GM03348 (cell line): ENCODE results near the gene USP37.
"Not testable (repeated sequence)": the region's sequence is repeated elsewhere in the genome, so short reads cannot be mapped to it uniquely, and the experiment has no call there.

ENCODE experiments used
- DNase-seq: peaks from one replicate; pipeline ENCODE4 v3.0.0; 2012; ENCODE audit warnings: low spot score

The USP37 gene

DNA sequence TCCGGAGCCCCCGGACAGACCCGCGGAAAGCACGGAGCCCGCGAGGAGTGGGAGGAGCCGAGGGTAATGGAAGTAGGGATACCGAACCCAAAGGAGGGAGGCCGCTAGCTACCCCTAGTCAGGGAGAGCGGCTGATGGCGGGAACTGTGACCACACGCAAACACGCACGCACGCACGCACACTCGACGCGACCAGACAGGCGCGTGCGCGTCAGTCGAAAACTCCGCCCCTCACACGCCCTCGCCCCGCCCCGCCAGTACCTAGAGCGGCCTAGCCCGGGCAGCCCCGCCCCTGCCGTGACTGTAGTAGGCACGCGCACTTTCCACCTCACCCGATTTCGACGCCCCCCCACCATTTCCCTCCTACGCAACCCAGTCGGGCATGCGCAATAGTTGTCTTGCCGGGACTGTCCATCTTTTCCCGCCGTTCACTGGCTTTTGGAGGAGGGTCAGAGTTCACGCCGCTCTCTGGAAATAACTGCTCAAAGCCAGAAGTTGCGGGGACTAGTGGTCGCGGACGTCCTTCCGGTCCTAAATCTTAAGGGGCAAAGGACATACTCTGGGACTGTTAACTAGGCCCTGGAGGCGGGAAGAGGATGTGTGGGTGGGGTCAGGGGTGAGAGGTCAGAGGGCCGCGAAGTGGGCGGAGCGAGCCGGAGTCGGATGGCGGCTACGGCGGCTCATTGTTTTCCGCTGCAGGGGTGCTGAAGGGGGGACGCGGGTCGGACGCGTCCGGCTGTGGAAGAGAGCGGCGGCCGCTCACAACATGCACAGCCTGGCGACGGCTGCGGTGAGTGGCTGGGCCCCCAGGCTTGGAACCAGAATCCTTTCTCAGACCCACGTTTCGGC is at the start of gene USP37, which contains the start of gene CNOT9:
Gene USP37 (minus strand): TSS at position 162 of the 848 bp plus-strand sequence. CDS start 9,698 bp downstream, outside the sequence.
Gene CNOT9 (plus strand): TSS at position 650 of the 848 bp plus-strand sequence. CDS start 116 bp downstream, at position 766.
- DNase-seq: peak; percentile 99

- no peak for DNase-seq
These were observed 47.7 kb upstream of the USP37 start for GRCh38 chr2:218615868-218616315.

GRCh38 chr2:218607436-218608115 is 39.4 kb upstream of the USP37 start, which contains the start of gene PLCD4:
TSS of gene PLCD4 (plus strand) at chr2:218607899. CDS start at chr2:218615740, 7,841 bp downstream.
- peak; percentile 81 for DNase-seq

DNA sequence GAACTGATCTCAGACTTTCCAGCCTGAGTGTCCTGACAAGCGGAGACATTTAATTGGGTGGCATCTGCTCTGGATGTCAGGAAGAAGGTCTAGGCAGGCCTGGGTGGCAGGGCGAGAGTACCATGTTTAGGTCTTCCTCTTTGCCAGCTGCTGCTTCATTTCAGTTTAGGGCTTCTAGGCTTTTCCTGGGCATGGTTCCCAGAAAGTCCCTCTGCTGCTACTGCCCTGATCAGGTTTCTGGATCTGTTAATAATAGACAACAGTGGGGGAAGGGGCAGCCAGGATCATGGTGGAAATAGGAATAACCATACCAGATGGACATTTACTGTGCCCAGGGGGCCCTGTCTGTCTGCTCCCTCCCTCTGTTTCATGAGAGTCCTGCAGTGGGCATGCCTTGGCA is 37.3 kb upstream of the USP37 start:
- DNase-seq: peak; percentile 28

DNA sequence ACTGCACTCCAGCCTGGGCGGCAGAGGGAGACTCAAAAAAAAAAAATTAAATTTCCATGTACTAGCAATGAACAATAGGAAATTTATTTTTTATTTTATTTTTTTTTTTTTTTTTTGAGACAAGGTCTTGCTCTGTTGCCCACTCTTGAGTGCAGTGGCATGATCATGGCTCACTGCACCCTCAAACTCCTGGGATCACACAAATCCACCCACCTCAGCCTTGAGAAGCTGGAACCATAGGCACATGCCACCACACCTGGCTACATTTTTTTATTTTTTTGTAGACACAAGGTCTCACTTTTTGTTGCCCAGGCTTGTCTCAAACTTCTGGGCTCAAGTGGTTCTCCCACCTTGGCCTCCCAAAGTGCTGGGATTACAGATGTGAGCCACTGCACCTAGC is 17.4 kb upstream of the USP37 start:
- DNase-seq: no peak

DNA sequence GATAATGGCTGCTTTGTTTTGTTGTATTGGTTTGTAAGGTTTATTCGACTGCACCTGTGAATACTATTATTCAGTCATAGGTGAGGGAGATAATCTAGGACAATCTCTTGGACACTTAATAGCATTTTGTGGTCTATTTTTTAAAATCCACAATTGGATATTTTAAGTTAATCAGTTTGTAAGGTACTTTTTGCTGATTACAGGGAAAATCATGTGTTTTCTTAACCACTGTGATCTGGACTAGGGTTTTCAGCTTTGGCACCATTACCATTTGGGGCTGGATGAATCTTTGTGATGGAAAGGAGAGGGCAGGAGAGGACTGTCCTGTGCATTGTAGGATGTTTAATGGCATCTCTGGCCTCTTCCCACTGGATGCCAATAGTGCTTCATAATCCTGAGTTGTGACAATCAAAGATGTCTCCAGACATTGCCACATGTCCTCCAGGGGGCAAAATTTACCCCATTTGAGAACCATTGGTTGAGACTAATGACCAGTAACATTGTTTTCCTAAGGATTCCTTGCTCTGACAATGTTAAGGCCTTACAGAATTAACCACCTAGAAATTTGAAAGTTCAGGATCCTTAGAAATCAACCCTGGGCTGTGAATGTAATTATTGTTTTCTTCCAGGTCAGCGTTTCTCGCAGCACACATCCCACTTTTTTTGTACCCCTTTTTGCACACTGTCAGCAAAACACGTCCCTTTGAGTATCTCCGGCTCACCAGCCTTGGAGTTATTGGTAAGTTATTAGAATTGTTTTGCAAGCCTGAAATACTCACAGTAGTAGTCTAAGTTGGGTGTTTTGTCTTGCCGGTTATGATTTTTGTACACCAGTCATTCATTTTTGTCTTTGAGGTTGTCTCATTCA is 16.1 kb upstream of the USP37 start:
- DNase-seq: no peak

DNA sequence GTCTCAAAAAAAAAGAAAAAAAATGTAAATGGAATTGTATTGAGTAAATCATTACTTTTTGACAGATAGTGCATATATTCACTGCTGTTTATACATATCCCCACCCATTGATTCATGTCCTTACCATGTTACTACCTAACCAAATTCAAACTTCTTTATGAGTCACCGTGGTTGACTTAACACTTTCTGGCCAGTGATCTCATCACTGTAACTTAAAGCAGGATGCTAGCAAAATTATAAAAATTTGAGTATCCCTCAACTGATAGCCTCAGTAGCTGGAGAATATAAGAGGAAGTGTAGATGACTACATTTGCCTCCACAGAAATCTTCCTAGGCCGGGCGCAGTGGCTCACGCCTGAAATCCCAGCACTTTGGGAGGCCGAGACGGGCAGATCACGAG is 13.9 kb upstream of the USP37 start:
- peak; percentile 37 for DNase-seq

DNA sequence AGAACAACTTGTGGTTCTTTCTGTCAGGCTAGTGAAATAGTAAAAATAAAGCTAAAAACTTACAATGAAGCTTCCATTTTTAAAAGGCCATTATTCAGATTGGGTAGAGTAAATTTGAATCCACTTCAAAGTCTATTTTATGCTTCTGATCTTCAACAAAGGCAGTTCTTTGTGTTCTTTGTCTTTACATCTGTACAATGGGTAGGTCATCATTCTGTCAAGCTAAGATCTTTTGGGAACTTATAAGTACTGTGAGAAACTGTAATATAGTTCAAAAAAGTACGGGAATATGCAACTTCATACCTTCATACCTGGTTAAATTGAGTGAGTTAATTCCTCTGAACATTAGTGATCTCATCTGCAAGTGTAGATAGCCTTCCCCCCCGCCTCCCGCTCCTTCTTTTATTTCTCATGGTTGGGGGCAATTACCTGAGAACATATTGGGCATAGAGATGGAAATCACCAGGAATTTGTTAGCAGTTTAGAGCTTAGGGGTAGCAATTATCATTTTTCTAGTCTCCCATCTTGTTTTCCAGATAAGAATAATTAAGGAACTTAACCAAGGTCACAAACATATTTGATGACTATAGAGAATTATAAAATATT is 10.2 kb upstream of the USP37 start:
- DNase-seq: no peak

- no peak for DNase-seq
These were observed 9.5 kb upstream of the USP37 start for GRCh38 chr2:218577482-218578220.

DNA sequence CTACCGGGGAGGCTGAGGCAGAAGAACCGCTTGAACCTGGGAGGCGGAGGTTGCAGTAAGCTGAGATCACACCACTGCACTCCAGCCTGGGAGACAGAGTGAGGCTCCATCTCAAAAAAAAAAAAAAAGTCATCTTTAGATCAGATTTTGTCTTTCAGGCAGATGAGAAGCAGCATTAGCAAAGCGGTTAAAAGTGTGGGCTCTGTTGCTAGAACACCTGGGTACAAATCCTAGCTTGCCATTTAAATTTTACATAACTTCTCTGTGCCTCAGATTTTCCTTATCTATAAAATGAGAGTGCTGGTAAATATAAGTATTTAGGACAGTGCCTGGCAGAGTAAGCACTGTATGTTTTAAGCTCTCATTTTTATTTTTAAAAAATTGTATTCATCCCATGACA is 8.7 kb upstream of the USP37 start:
- no peak for DNase-seq

DNA sequence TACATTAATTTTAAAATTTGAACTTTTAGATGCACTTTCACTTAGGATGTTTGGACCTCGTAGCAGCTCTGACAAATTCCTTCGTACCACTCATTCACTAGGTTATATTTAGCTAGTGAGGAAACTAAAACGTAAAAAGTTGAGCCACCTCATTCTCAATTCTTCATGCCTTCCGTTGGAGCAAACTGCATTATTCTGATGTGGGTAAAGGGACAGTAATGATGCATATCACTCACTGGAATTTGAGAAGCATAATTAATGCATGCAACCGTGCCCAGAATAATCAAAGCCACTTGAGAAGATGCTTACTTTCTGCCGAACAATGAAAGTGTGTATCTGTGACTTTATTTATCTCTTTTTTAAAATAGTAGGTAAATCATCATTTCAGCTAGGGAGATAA is 2.7 kb upstream of the USP37 start:
- DNase-seq: peak; percentile 12

DNA sequence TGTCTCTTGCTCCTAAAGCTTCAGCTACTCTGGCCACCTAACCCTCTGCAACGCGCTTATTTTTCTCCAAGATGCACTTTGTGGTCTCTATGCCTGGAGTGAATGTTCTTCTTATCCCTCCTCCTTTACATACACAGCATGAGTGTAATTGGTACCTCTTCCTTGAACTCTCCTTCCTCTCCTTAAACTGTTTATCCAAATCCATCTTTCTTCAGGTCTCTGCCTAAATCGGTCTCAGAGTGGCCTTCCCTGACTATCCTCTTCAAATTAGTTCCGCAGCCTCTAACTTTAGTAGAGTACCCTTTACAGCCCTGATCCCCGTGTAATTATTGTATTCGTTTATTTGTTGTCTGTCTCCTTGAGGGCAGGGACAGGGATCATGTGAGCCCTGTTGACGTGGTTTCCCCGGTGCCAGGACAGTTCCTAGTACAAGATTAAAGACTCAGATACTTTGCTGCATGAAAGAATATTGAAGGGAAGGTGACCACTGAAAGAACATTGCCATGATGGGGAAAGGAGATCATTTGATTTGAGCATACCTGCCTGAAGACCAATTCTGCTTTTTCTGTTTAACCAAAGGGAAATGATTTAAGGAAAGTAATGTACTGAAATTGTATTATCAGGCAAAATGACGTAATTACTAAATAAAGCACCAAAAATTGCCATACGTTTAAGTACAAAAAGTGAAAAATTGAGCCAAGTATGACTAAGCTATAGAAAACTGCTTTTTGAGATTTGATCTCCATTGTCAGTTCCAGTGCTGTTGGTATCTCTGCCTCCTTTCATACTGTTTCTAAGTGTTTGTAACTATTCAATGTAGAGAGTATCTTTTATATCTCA is 1.7 kb upstream of the USP37 start:
- DNase-seq: peak; percentile 29

GRCh38 chr2:218569038-218569431 is 884 bp upstream of the USP37 start:
- peak; percentile 70 for DNase-seq

DNA sequence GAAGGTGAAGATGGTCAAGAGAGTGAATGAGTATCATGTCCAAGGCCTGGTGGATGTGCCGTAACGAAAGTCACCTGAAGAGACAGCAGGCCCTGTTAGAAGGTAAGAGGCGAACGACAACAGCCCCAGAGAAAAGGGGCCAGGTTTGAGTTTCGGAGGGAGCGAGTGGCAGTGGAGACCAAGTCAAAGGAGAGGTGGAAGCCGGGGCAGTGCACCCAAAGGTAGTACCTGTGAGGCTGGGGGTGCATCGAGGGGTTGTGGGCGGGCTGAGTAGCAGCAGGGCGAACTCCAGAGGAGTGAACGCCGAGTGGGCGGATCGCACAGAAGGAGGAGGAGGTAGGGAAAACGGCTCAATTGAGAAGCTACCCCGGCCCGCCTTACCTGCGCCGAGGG is 358 bp downstream of the USP37 start:
- no peak for DNase-seq

GRCh38 chr2:218566296-218566695 is 1.9 kb downstream of the USP37 start:
- no peak for DNase-seq

- no peak for DNase-seq
These were observed 4.1 kb downstream of the USP37 start for GRCh38 chr2:218564056-218564455.

- no peak for DNase-seq
These were observed 9.2 kb downstream of the USP37 start for GRCh38 chr2:218558986-218559385.

GRCh38 chr2:218557941-218558340 is 10.2 kb downstream of the USP37 start:
- DNase-seq: no peak

GRCh38 chr2:218555527-218555926 is 12.6 kb downstream of the USP37 start:
- no peak for DNase-seq

GRCh38 chr2:218554225-218554624 is 13.9 kb downstream of the USP37 start:
- not testable (repeated sequence) for DNase-seq
